Ovary (tissue), 3 donors: Measurements from ENCODE around the gene EHMT1.

ENCODE experiments used
- EP300 ChIP-seq: sonication (generic); formaldehyde crosslinking; IDR thresholded peaks from one replicate; pipeline ENCODE4 v1.6.1; 2017; ENCODE audit warnings: antibody characterized with exemption
- POLR2A ChIP-seq: fragments of 450-650 bp; IDR thresholded peaks from one replicate; pipeline ENCODE4 v1.6.1; 2017; ENCODE audit warnings: antibody characterized with exemption, mild to moderate bottlenecking, moderate library complexity
- TF ChIP-seq, protein P1 (sequence below), 3 donors: fragments of 450-650 bp in 2 of 3; fragments of 200-600 bp in 1 of 3; IDR thresholded peaks; one replicate each; pipeline versions ENCODE4 v1.5.1 to v1.8.0; 2016 to 2022; ENCODE audit warnings: antibody characterized with exemption in 3 of 3, mild to moderate bottlenecking in 1 of 3
- donor health status: DM: no; HTN: no; CAD: no.

GRCh38 chr9:137602661-137603060, 16.1 kb upstream of the EHMT1 start:
- TF ChIP-seq, protein P1, sequence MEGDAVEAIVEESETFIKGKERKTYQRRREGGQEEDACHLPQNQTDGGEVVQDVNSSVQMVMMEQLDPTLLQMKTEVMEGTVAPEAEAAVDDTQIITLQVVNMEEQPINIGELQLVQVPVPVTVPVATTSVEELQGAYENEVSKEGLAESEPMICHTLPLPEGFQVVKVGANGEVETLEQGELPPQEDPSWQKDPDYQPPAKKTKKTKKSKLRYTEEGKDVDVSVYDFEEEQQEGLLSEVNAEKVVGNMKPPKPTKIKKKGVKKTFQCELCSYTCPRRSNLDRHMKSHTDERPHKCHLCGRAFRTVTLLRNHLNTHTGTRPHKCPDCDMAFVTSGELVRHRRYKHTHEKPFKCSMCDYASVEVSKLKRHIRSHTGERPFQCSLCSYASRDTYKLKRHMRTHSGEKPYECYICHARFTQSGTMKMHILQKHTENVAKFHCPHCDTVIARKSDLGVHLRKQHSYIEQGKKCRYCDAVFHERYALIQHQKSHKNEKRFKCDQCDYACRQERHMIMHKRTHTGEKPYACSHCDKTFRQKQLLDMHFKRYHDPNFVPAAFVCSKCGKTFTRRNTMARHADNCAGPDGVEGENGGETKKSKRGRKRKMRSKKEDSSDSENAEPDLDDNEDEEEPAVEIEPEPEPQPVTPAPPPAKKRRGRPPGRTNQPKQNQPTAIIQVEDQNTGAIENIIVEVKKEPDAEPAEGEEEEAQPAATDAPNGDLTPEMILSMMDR (IDR thresholded peaks at IDR 0.05), result no peak
- no peak for TF ChIP-seq POLR2A
- no peak for TF ChIP-seq EP300
